HepG2 (cell line): ENCODE results near the gene SGCD. TPM values are rescaled to one million over a fixed set of nuclear protein-coding genes. Genes with fewer than 3 reads are reported as not detected.
A peak's percentile ranks its signal among the peaks of the same experiment; 100 is the strongest.

Experiments
- AHDC1 ChIP-seq: sonication (generic); formaldehyde crosslinking; IDR thresholded peaks from 2 replicates; pipeline ENCODE4 v1.5.1; 2020; ENCODE audit warnings: mild to moderate bottlenecking, missing genetic modification reagents, borderline replicate concordance
- BCLAF1 ChIP-seq: fragments of 450-650 bp; IDR thresholded peaks from 2 replicates; pipeline ENCODE4 v1.6.1; 2017; ENCODE audit warnings: mild to moderate bottlenecking
- FOXK2 ChIP-seq: fragments of 450-650 bp; IDR thresholded peaks from 2 replicates; pipeline ENCODE4 v1.6.1; 2016
- HMG20B ChIP-seq: conservative IDR thresholded peaks from 2 replicates; pipeline ENCODE4 v1.6.1; 2016; ENCODE audit warnings: missing genetic modification reagents, missing compliant biosample characterization
- MIER2 ChIP-seq: IDR thresholded peaks from 2 replicates; pipeline ENCODE4 v1.6.1; 2016; ENCODE audit warnings: missing biosample characterization, missing genetic modification reagents
- ONECUT2 ChIP-seq: sonication (generic); formaldehyde crosslinking; IDR thresholded peaks from 2 replicates; pipeline ENCODE4 v1.4.0; 2020; ENCODE audit warnings: missing genetic modification reagents
- SAP130 ChIP-seq: IDR thresholded peaks from 2 replicates; pipeline ENCODE4 v1.6.1; 2016; ENCODE audit warnings: low read depth
- SATB2 ChIP-seq: sonication (generic); formaldehyde crosslinking; IDR thresholded peaks from 2 replicates; pipeline ENCODE4 v1.5.0; 2020; ENCODE audit warnings: missing genetic modification reagents
- TCF7L2 ChIP-seq: IDR thresholded peaks from 2 replicates; pipeline ENCODE4 v1.6.1; 2011; ENCODE audit warnings: mild to moderate bottlenecking, low read depth, low read length, moderate library complexity
- ZBTB8A ChIP-seq: sonication (generic); formaldehyde crosslinking; IDR thresholded peaks from 2 replicates; pipeline ENCODE4 v1.4.0; 2020; ENCODE audit warnings: mild to moderate bottlenecking, low read depth, missing genetic modification reagents, borderline replicate concordance
- ZEB1 ChIP-seq: IDR thresholded peaks from 2 replicates; pipeline ENCODE4 v1.6.1; 2012; ENCODE audit warnings: mild to moderate bottlenecking, low read depth, inconsistent platforms; ENCODE audit not compliant: insufficient replicate concordance
- ZNF205 ChIP-seq: IDR thresholded peaks from 2 replicates; pipeline ENCODE4 v1.6.1; 2018; ENCODE audit warnings: missing biosample characterization, missing genetic modification reagents
- ZNF652 ChIP-seq: IDR thresholded peaks from 2 replicates; pipeline ENCODE4 v1.6.1; 2016; ENCODE audit warnings: low read depth, borderline replicate concordance
- ZNF737 ChIP-seq: sonication (generic); formaldehyde crosslinking; IDR thresholded peaks from 2 replicates; pipeline ENCODE4 v1.5.0; 2020; ENCODE audit warnings: missing genetic modification reagents, mild to moderate bottlenecking, borderline replicate concordance
- ZNF816 ChIP-seq: sonication (generic); formaldehyde crosslinking; IDR thresholded peaks from 2 replicates; pipeline ENCODE4 v1.8.0; 2022; ENCODE audit warnings: missing genetic modification reagents, mild to moderate bottlenecking, borderline replicate concordance
- ZNF83 ChIP-seq: sonication (generic); formaldehyde crosslinking; IDR thresholded peaks from 2 replicates; pipeline ENCODE4 v1.4.0; 2020; ENCODE audit warnings: missing genetic modification reagents, mild to moderate bottlenecking, borderline replicate concordance
- ZSCAN20 ChIP-seq: sonication (generic); formaldehyde crosslinking; IDR thresholded peaks from 2 replicates; pipeline ENCODE4 v1.4.0; 2020; ENCODE audit warnings: missing genetic modification reagents, mild to moderate bottlenecking, borderline replicate concordance
- polyA plus RNA-seq, 8 experiments: library from polyadenylated mRNA; depleted of rRNA in 3 of 8; stranded (reverse) in 7 of 8; unstranded in 1 of 8; fragments of >200 nt; fragmentation: Illumina TruSeq in 4 of 8; extraction: Trizol in 4 of 8; gene quantifications; 2 replicates each; pipeline versions ENCODE4 v1.2.1 to v1.2.3, GENCODE V29; 2011 to 2016; ENCODE audit warnings: low read depth in 4 of 8, missing spikeins in 1 of 8, mixed read lengths in 1 of 8; ENCODE audit not compliant: insufficient read depth in 1 of 8
- total RNA-seq, 5 experiments: library from RNA; depleted of rRNA; stranded (reverse); fragments of >200 nt; fragmentation: Illumina TruSeq; extraction: Trizol; gene quantifications; 2 replicates each; pipeline ENCODE4 v1.2.3, GENCODE V29; 2016; ENCODE audit warnings: low read depth in 1 of 5
- TF ChIP-seq, protein P1 (sequence below): sonication (generic); formaldehyde crosslinking; IDR thresholded peaks from 2 replicates; pipeline ENCODE4 v1.4.0; 2020; ENCODE audit warnings: missing genetic modification reagents

Gene SGCD
- total and polyA plus RNA-seq, 2 of the 13 experiments (the other 11 are each of a cell fraction or from before 2014, with no cell fraction given) = not detected

- no peak for TF ChIP-seq SATB2 (CRISPR knock-in tag)
- no peak for TF ChIP-seq ZBTB8A (CRISPR knock-in tag)
- no peak for TF ChIP-seq MIER2
- TF ChIP-seq ONECUT2 (CRISPR knock-in tag) = no peak
- peak; percentile 34; the same call in 1 of the 2 replicates for TF ChIP-seq ZNF652
- TF ChIP-seq, protein P1, sequence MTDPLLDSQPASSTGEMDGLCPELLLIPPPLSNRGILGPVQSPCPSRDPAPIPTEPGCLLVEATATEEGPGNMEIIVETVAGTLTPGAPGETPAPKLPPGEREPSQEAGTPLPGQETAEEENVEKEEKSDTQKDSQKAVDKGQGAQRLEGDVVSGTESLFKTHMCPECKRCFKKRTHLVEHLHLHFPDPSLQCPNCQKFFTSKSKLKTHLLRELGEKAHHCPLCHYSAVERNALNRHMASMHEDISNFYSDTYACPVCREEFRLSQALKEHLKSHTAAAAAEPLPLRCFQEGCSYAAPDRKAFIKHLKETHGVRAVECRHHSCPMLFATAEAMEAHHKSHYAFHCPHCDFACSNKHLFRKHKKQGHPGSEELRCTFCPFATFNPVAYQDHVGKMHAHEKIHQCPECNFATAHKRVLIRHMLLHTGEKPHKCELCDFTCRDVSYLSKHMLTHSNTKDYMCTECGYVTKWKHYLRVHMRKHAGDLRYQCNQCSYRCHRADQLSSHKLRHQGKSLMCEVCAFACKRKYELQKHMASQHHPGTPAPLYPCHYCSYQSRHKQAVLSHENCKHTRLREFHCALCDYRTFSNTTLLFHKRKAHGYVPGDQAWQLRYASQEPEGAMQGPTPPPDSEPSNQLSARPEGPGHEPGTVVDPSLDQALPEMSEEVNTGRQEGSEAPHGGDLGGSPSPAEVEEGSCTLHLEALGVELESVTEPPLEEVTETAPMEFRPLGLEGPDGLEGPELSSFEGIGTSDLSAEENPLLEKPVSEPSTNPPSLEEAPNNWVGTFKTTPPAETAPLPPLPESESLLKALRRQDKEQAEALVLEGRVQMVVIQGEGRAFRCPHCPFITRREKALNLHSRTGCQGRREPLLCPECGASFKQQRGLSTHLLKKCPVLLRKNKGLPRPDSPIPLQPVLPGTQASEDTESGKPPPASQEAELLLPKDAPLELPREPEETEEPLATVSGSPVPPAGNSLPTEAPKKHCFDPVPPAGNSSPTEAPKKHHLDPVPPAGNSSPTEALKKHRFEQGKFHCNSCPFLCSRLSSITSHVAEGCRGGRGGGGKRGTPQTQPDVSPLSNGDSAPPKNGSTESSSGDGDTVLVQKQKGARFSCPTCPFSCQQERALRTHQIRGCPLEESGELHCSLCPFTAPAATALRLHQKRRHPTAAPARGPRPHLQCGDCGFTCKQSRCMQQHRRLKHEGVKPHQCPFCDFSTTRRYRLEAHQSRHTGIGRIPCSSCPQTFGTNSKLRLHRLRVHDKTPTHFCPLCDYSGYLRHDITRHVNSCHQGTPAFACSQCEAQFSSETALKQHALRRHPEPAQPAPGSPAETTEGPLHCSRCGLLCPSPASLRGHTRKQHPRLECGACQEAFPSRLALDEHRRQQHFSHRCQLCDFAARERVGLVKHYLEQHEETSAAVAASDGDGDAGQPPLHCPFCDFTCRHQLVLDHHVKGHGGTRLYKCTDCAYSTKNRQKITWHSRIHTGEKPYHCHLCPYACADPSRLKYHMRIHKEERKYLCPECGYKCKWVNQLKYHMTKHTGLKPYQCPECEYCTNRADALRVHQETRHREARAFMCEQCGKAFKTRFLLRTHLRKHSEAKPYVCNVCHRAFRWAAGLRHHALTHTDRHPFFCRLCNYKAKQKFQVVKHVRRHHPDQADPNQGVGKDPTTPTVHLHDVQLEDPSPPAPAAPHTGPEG = no peak
- no peak for TF ChIP-seq BCLAF1
- no peak for TF ChIP-seq ZNF737 (CRISPR knock-in tag)
- TF ChIP-seq ZSCAN20 (CRISPR knock-in tag) = no peak
- no peak for TF ChIP-seq ZNF205 (CRISPR knock-in tag)
- TF ChIP-seq AHDC1 (CRISPR knock-in tag) = peak; percentile 63; the same call in 1 of the 2 replicates
- TF ChIP-seq SAP130 (CRISPR knock-in tag) = peak; percentile 49; the same call in 1 of the 2 replicates
- no peak for TF ChIP-seq FOXK2
- TF ChIP-seq ZNF83 (CRISPR knock-in tag) = no peak
- no peak for TF ChIP-seq TCF7L2
- no peak for TF ChIP-seq ZEB1
- TF ChIP-seq ZNF816 (CRISPR knock-in tag) = no peak
- TF ChIP-seq HMG20B (CRISPR knock-in tag) = no peak
Measured at GRCh38 chr5:156693113-156693512, 366.1 kb downstream of the SGCD start (continued).
